ENCODE data around the gene NKX2-4.

- TF ChIP-seq CTCF (tag by site-specific recombination; IDR thresholded peaks at IDR 0.05) = no peak
- no peak for TF ChIP-seq ZNF658 (tag by site-specific recombination; IDR thresholded peaks at IDR 0.05)
- TF ChIP-seq ZSCAN30 (tag by site-specific recombination; IDR thresholded peaks at IDR 0.05) = no peak
- no peak for TF ChIP-seq ZNF146 (tag by site-specific recombination; IDR thresholded peaks at IDR 0.05)
- TF ChIP-seq ZNF544 (tag by site-specific recombination; IDR thresholded peaks at IDR 0.05) = no peak
Measured at GRCh38 chr20:21378259-21378658, 19.1 kb downstream of the NKX2-4 start.
